ENCODE results near the gene C2orf72. TPM values are rescaled to one million over a fixed set of nuclear protein-coding genes. Genes with fewer than 3 reads are reported as not detected.
"Not testable (repeated sequence)": the region's sequence is repeated elsewhere in the genome, so short reads cannot be mapped to it uniquely, and the experiment has no call there.

C2orf72 gene
- total RNA-seq, 1 donor from 2014 or later: 0.42 TPM

GRCh38 chr2:231062776-231063175, 25.5 kb downstream of the C2orf72 start:
- no peaks in the 10 kb centered on the region for H3K36me3 Mint-ChIP-seq (ENCODE audit: unreplicated experiment)

GRCh38 chr2:231063347-231063746, 26.0 kb downstream of the C2orf72 start:
- Mint-ChIP-seq H3K4me1 (ENCODE audit: low read depth, unreplicated experiment) (peaks cover 9% of the 10 kb centered on the region), H3K27ac (ENCODE audit: unreplicated experiment) (no peak overlapping the region), H3K9me3 (ENCODE audit: unreplicated experiment) (no peaks in the 10 kb centered on the region), H3K36me3 (ENCODE audit: unreplicated experiment) (no peaks in the 10 kb centered on the region), H3K4me3 (ENCODE audit: unreplicated experiment) (no peak overlapping the region), H3K27me3 (ENCODE audit: unreplicated experiment) (no peaks in the 10 kb centered on the region)
- no peak for TF ChIP-seq CTCF (IDR thresholded peaks at IDR 0.05; ENCODE audit: partially characterized antibody, unreplicated experiment)
- no peak for DNase-seq

More at GRCh38 chr2:231062776-231063175, 25.5 kb downstream of the C2orf72 start:
- H3K4me1 Mint-ChIP-seq (ENCODE audit: low read depth, unreplicated experiment): peaks cover 14% of the 10 kb centered on the region
- no peaks in the 10 kb centered on the region for H3K9me3 Mint-ChIP-seq (ENCODE audit: unreplicated experiment)
- H3K4me3 Mint-ChIP-seq (ENCODE audit: unreplicated experiment): no peak overlapping the region
- no peaks in the 10 kb centered on the region for H3K27me3 Mint-ChIP-seq (ENCODE audit: unreplicated experiment)
- no peak overlapping the region for H3K27ac Mint-ChIP-seq (ENCODE audit: unreplicated experiment)
- no peak for DNase-seq
- no peak for TF ChIP-seq CTCF (IDR thresholded peaks at IDR 0.05; ENCODE audit: partially characterized antibody, unreplicated experiment)

- no peak for TF ChIP-seq CTCF (IDR thresholded peaks at IDR 0.05; ENCODE audit: partially characterized antibody, unreplicated experiment)
- H3K4me1 Mint-ChIP-seq (ENCODE audit: low read depth, unreplicated experiment): no peaks in the 10 kb centered on the region
- no peak overlapping the region for H3K27ac Mint-ChIP-seq (ENCODE audit: unreplicated experiment)
- no peaks in the 10 kb centered on the region for H3K27me3 Mint-ChIP-seq (ENCODE audit: unreplicated experiment)
- no peaks in the 10 kb centered on the region for H3K9me3 Mint-ChIP-seq (ENCODE audit: unreplicated experiment)
- no peak overlapping the region for H3K4me3 Mint-ChIP-seq (ENCODE audit: unreplicated experiment)
- no peak for DNase-seq
- H3K36me3 Mint-ChIP-seq (ENCODE audit: unreplicated experiment): no peaks in the 10 kb centered on the region
These were observed 28.6 kb downstream of the C2orf72 start for GRCh38 chr2:231065966-231066365.

- H3K27ac Mint-ChIP-seq (ENCODE audit: unreplicated experiment); H3K36me3 Mint-ChIP-seq (ENCODE audit: unreplicated experiment); H3K27me3 Mint-ChIP-seq (ENCODE audit: unreplicated experiment); H3K4me1 Mint-ChIP-seq (ENCODE audit: low read depth, unreplicated experiment); H3K9me3 Mint-ChIP-seq (ENCODE audit: unreplicated experiment); H3K4me3 Mint-ChIP-seq (ENCODE audit: unreplicated experiment); DNase-seq: not testable (repeated sequence)
These were observed 30.2 kb downstream of the C2orf72 start for GRCh38 chr2:231067531-231067930.

- H3K4me3 Mint-ChIP-seq (ENCODE audit: unreplicated experiment): no peak overlapping the region
- no peak for DNase-seq
- no peaks in the 10 kb centered on the region for H3K36me3 Mint-ChIP-seq (ENCODE audit: unreplicated experiment)
- H3K4me1 Mint-ChIP-seq (ENCODE audit: low read depth, unreplicated experiment): no peaks in the 10 kb centered on the region
- H3K27ac Mint-ChIP-seq (ENCODE audit: unreplicated experiment): no peak overlapping the region
- no peaks in the 10 kb centered on the region for H3K9me3 Mint-ChIP-seq (ENCODE audit: unreplicated experiment)
- TF ChIP-seq CTCF (IDR thresholded peaks at IDR 0.05; ENCODE audit: partially characterized antibody, unreplicated experiment): no peak
- no peaks in the 10 kb centered on the region for H3K27me3 Mint-ChIP-seq (ENCODE audit: unreplicated experiment)
These were observed 31.4 kb downstream of the C2orf72 start for GRCh38 chr2:231068525-231069222.

Data from glutamatergic neuron (in vitro differentiated cells).